Naive B cell (primary cell): Measurements from ENCODE around the gene AFF3. TPM values are rescaled to one million over a fixed set of nuclear protein-coding genes. Genes with fewer than 3 reads are reported as not detected.
A peak's percentile ranks its signal among the peaks of the same experiment; 100 is the strongest.
"Not testable (repeated sequence)": the region's sequence is repeated elsewhere in the genome, so short reads cannot be mapped to it uniquely, and the experiment has no call there.

Experiments
- ATAC-seq, 2 donors: fragments of 150-1000 bp; cut with Tn5 transposase; 2 replicates each; pipeline ENCODE4 v1.10.0; 2021; ENCODE audit warnings: low read depth in 2 of 2, mild to moderate bottlenecking in 2 of 2, moderate library complexity in 2 of 2
- DNase-seq: peaks from one replicate; pipeline ENCODE4 v3.0.0; 2022
- H3K27ac Mint-ChIP-seq, 6 donors: one replicate each; pipeline ENCODE4 v1.8.0; 2020 to 2022; ENCODE audit warnings: mild to moderate bottlenecking in 6 of 6, mixed read lengths in 6 of 6, moderate library complexity in 5 of 6, inconsistent platforms in 2 of 6
- H3K27me3 Mint-ChIP-seq, 3 donors: one replicate each; pipeline ENCODE4 v1.8.0; 2021 to 2022; ENCODE audit warnings: mixed read lengths in 3 of 3, mild to moderate bottlenecking in 1 of 3
- H3K36me3 Mint-ChIP-seq, 2 donors: one replicate each; pipeline ENCODE4 v1.8.0; 2020 to 2022; ENCODE audit warnings: mixed read lengths in 2 of 2, inconsistent platforms in 1 of 2, mild to moderate bottlenecking in 1 of 2
- H3K4me1 Mint-ChIP-seq, 3 donors: one replicate each; pipeline ENCODE4 v1.8.0; 2020 to 2022; ENCODE audit warnings: mixed read lengths in 3 of 3, inconsistent platforms in 1 of 3, mild to moderate bottlenecking in 1 of 3, moderate library complexity in 1 of 3
- H3K4me3 Mint-ChIP-seq, 8 donors: one replicate each; pipeline ENCODE4 v1.8.0; 2020 to 2022; ENCODE audit warnings: mild to moderate bottlenecking in 8 of 8, mixed read lengths in 8 of 8, moderate library complexity in 8 of 8, inconsistent platforms in 2 of 8
- H3K9me3 Mint-ChIP-seq, 7 donors: one replicate each; pipeline ENCODE4 v1.8.0; 2020 to 2022; ENCODE audit warnings: mixed read lengths in 7 of 7, mild to moderate bottlenecking in 5 of 7, inconsistent platforms in 2 of 7, moderate library complexity in 1 of 7
- polyA plus RNA-seq, 6 donors: library from polyadenylated mRNA; unstranded; fragments of 300-500 nt; fragmentation: Illumina TruSeq; gene quantifications; one replicate each; pipeline ENCODE4 v1.2.3, GENCODE V29; 2021; ENCODE audit warnings: low read depth in 6 of 6

Gene AFF3
- polyA plus RNA-seq, 6 donors from 2014 or later = 43.8 to 255 (median 96.8) TPM

GRCh38 chr2:99757611-99758114 is 384.7 kb downstream of the AFF3 start:
- Mint-ChIP-seq H3K9me3 (no peaks in the 10 kb centered on the region), H3K4me1 (peaks cover 23 to 29% (median 25%) of the 10 kb centered on the region in 3 donors), H3K4me3 (no peak overlapping the region), H3K27ac (no peak overlapping the region), H3K36me3 (peaks cover 0 to 5% of the 10 kb centered on the region in 2 donors), H3K27me3 (no peaks in the 10 kb centered on the region)
- DNase-seq = no peak
- no peak for ATAC-seq

GRCh38 chr2:99756059-99756458 is 386.3 kb downstream of the AFF3 start:
- Mint-ChIP-seq H3K4me1 (peaks cover 17 to 18% (median 17%) of the 10 kb centered on the region in 3 donors), H3K27ac (no peak overlapping the region), H3K36me3 (peaks cover 0 to 5% of the 10 kb centered on the region in 2 donors), H3K9me3 (no peaks in the 10 kb centered on the region), H3K4me3 (no peak overlapping the region), H3K27me3 (no peaks in the 10 kb centered on the region)
- no peak for ATAC-seq
- DNase-seq = no peak

GRCh38 chr2:99754210-99754609 is 388.2 kb downstream of the AFF3 start:
- Mint-ChIP-seq H3K4me3 (no peak overlapping the region), H3K36me3 (peaks cover 0 to 12% of the 10 kb centered on the region in 2 donors), H3K27me3 (no peaks in the 10 kb centered on the region), H3K4me1 (peaks cover 9 to 11% (median 10%) of the 10 kb centered on the region in 3 donors), H3K27ac (peak overlapping the region in 3 of 6 donors; percentile 7 to 82 (median 12)), H3K9me3 (no peaks in the 10 kb centered on the region)
- DNase-seq = no peak
- ATAC-seq = no peak

- Mint-ChIP-seq H3K27me3 (no peaks in the 10 kb centered on the region), H3K4me1 (peaks cover 9 to 11% (median 10%) of the 10 kb centered on the region in 3 donors), H3K9me3 (no peaks in the 10 kb centered on the region), H3K4me3 (no peak overlapping the region), H3K36me3 (peaks cover 7 to 19% of the 10 kb centered on the region in 2 donors), H3K27ac (peak overlapping the region in 3 of 6 donors; percentile 15 to 87 (median 20))
- ATAC-seq = no peak
- no peak for DNase-seq
Measured at GRCh38 chr2:99753505-99753904, 388.9 kb downstream of the AFF3 start.

- H3K4me3 Mint-ChIP-seq = no peak overlapping the region
- peaks cover 25 to 34% of the 10 kb centered on the region in 2 donors for H3K36me3 Mint-ChIP-seq
- no peaks in the 10 kb centered on the region for H3K9me3 Mint-ChIP-seq
- DNase-seq (no peak), ATAC-seq (no peak)
- H3K27me3 Mint-ChIP-seq = no peaks in the 10 kb centered on the region
- peaks cover 0 to 5% (median under 1%) of the 10 kb centered on the region in 3 donors for H3K4me1 Mint-ChIP-seq
- H3K27ac Mint-ChIP-seq = peak overlapping the region in 4 of 6 donors; percentile 37 to 60 (median 44)
Measured at GRCh38 chr2:99748344-99748743, 394.0 kb downstream of the AFF3 start.

GRCh38 chr2:99747842-99748241 is 394.5 kb downstream of the AFF3 start:
- peaks cover 0 to 3% (median 2%) of the 10 kb centered on the region in 7 donors for H3K9me3 Mint-ChIP-seq
- H3K27me3 Mint-ChIP-seq = no peaks in the 10 kb centered on the region
- peak overlapping the region in 4 of 6 donors; percentile 37 to 94 (median 50) for H3K27ac Mint-ChIP-seq
- peaks cover 30 to 39% of the 10 kb centered on the region in 2 donors for H3K36me3 Mint-ChIP-seq
- peaks cover 0 to 5% (median 0%) of the 10 kb centered on the region in 3 donors for H3K4me1 Mint-ChIP-seq
- no peak for ATAC-seq
- no peak for DNase-seq
- no peak overlapping the region for H3K4me3 Mint-ChIP-seq

GRCh38 chr2:99743146-99743545 is 399.2 kb downstream of the AFF3 start:
- peaks cover 30 to 34% of the 10 kb centered on the region in 2 donors for H3K36me3 Mint-ChIP-seq
- H3K4me1 Mint-ChIP-seq = peaks cover 0 to 9% (median 2%) of the 10 kb centered on the region in 3 donors
- H3K4me3 Mint-ChIP-seq = no peak overlapping the region
- ATAC-seq = no peak
- H3K9me3 Mint-ChIP-seq = peaks cover 0 to 9% (median 3%) of the 10 kb centered on the region in 7 donors
- H3K27ac Mint-ChIP-seq = peak overlapping the region in 3 of 6 donors; percentile 9 to 93 (median 49)
- DNase-seq = no peak
- no peaks in the 10 kb centered on the region for H3K27me3 Mint-ChIP-seq

- Mint-ChIP-seq H3K4me1 (peaks cover 0 to 11% (median 9%) of the 10 kb centered on the region in 3 donors), H3K36me3 (peaks cover 13 to 15% of the 10 kb centered on the region in 2 donors)
- no peak for ATAC-seq
Measured at GRCh38 chr2:99737537-99737936, 404.9 kb downstream of the AFF3 start.

GRCh38 chr2:99735753-99736152 is 406.6 kb downstream of the AFF3 start:
- ATAC-seq (no peak), DNase-seq (no peak)
- Mint-ChIP-seq H3K4me1 (peaks cover 0 to 11% (median 9%) of the 10 kb centered on the region in 3 donors), H3K9me3 (no peaks in the 10 kb centered on the region), H3K27ac (peak overlapping the region in 3 of 6 donors; percentile 22 to 76 (median 47)), H3K36me3 (peaks cover 9% of the 10 kb centered on the region in 2 donors), H3K27me3 (no peaks in the 10 kb centered on the region), H3K4me3 (no peak overlapping the region)

More at GRCh38 chr2:99737537-99737936, 404.9 kb downstream of the AFF3 start:
- no peaks in the 10 kb centered on the region for H3K27me3 Mint-ChIP-seq
- DNase-seq = no peak
- H3K27ac Mint-ChIP-seq = peak overlapping the region in 5 of 6 donors; percentile 3 to 69 (median 53)
- no peak overlapping the region for H3K4me3 Mint-ChIP-seq
- H3K9me3 Mint-ChIP-seq = peaks cover 0 to 5% (median 0%) of the 10 kb centered on the region in 7 donors

GRCh38 chr2:99735314-99735713 is 407.1 kb downstream of the AFF3 start:
- not testable (repeated sequence) for H3K9me3 Mint-ChIP-seq, ATAC-seq, H3K27me3 Mint-ChIP-seq, H3K36me3 Mint-ChIP-seq, DNase-seq, H3K4me3 Mint-ChIP-seq
- Mint-ChIP-seq H3K4me1 (peaks cover 0 to 11% (median 9%) of the 10 kb centered on the region in 3 donors), H3K27ac (peak overlapping the region in 4 of 6 donors; percentile 2 to 76 (median 56))

GRCh38 chr2:99734236-99734635 is 408.2 kb downstream of the AFF3 start:
- Mint-ChIP-seq H3K27ac (no peak overlapping the region), H3K4me1 (peaks cover 0 to 11% (median 9%) of the 10 kb centered on the region in 3 donors), H3K9me3 (no peaks in the 10 kb centered on the region), H3K27me3 (no peaks in the 10 kb centered on the region), H3K4me3 (no peak overlapping the region), H3K36me3 (peaks cover 9% of the 10 kb centered on the region in 2 donors)
- no peak for DNase-seq
- no peak for ATAC-seq

GRCh38 chr2:99729104-99730025 is 413.0 kb downstream of the AFF3 start:
- DNase-seq (no peak), ATAC-seq (no peak)
- H3K9me3 Mint-ChIP-seq = peaks cover 0 to 3% (median 0%) of the 10 kb centered on the region in 7 donors
- H3K27me3 Mint-ChIP-seq = no peaks in the 10 kb centered on the region
- peaks cover 0 to 25% of the 10 kb centered on the region in 2 donors for H3K36me3 Mint-ChIP-seq
- H3K27ac Mint-ChIP-seq = peak overlapping the region in 3 of 6 donors; percentile 31 to 59 (median 39)
- no peak overlapping the region for H3K4me3 Mint-ChIP-seq
- H3K4me1 Mint-ChIP-seq = no peaks in the 10 kb centered on the region

- H3K4me1 Mint-ChIP-seq = peaks cover 0 to 4% (median 0%) of the 10 kb centered on the region in 3 donors
- H3K9me3 Mint-ChIP-seq = peaks cover 4 to 14% (median 8%) of the 10 kb centered on the region in 7 donors
- peaks cover 9 to 33% of the 10 kb centered on the region in 2 donors for H3K36me3 Mint-ChIP-seq
- DNase-seq (no peak), ATAC-seq (no peak)
- H3K4me3 Mint-ChIP-seq = no peak overlapping the region
- H3K27ac Mint-ChIP-seq = peak overlapping the region in 4 of 6 donors; percentile 44 to 79 (median 62)
- H3K27me3 Mint-ChIP-seq = no peaks in the 10 kb centered on the region
Measured at GRCh38 chr2:99728166-99728565, 414.2 kb downstream of the AFF3 start.
